Thymus (tissue), 11 donors: ENCODE results near the gene XXYLT1. TPM values are rescaled to one million over a fixed set of nuclear protein-coding genes. Genes with fewer than 3 reads are reported as not detected.
"Not testable (repeated sequence)": the region's sequence is repeated elsewhere in the genome, so short reads cannot be mapped to it uniquely, and the experiment has no call there.

ENCODE experiments used
- DNase-seq, 9 donors: peaks; one replicate each; pipeline ENCODE4 v3.0.0-alpha.2; 2013; ENCODE audit warnings: low spot score in 9 of 9, low read depth in 6 of 9, missing footprints in 1 of 9
- H3K27ac ChIP-seq, 2 donors: one replicate each; pipeline ENCODE4 v1.5.1; 2013; ENCODE audit warnings: control low read depth in 1 of 2, low read depth in 1 of 2, low read length in 1 of 2, mild to moderate bottlenecking in 1 of 2, moderate library complexity in 1 of 2
- H3K27me3 ChIP-seq, 2 donors: one replicate each; pipeline ENCODE4 v1.5.1; 2013; ENCODE audit warnings: low read length in 1 of 2; ENCODE audit not compliant: control insufficient read depth in 2 of 2, insufficient read depth in 1 of 2
- H3K36me3 ChIP-seq, 2 donors: one replicate each; pipeline ENCODE4 v1.5.1; 2013; ENCODE audit warnings: low read length in 1 of 2, mild to moderate bottlenecking in 1 of 2, moderate library complexity in 1 of 2; ENCODE audit not compliant: control insufficient read depth in 2 of 2, insufficient read depth in 2 of 2
- H3K4me1 ChIP-seq, 2 donors: one replicate each; pipeline ENCODE4 v1.5.1; 2013; ENCODE audit warnings: low read length in 2 of 2; ENCODE audit not compliant: control insufficient read depth in 2 of 2, insufficient read depth in 2 of 2
- H3K4me3 ChIP-seq, 2 donors: one replicate each; pipeline ENCODE4 v1.5.1; 2013; ENCODE audit warnings: low read length in 2 of 2, control low read depth in 1 of 2, mild to moderate bottlenecking in 1 of 2
- H3K9me3 ChIP-seq, 2 donors: one replicate each; pipeline ENCODE4 v1.5.1; 2013; ENCODE audit warnings: low read length in 1 of 2, mild to moderate bottlenecking in 1 of 2; ENCODE audit not compliant: control insufficient read depth in 2 of 2, insufficient read depth in 1 of 2
- WGBS: extraction: QIAGEN DNeasy Blood & Tissue Kit; methylation state at CpG from one replicate; pipeline ENCODE4 v1.1.7; 2013; 5-methylcytosine and 5-hydroxymethylcytosine counted together
- polyA plus RNA-seq: library from polyadenylated mRNA; stranded (reverse); fragments of 200-250 nt; gene quantifications from one replicate; pipeline ENCODE4 v1.2.3, GENCODE V29; 2013
- total RNA-seq: library from RNA; stranded (reverse); fragments of 120-200 nt; gene quantifications from one replicate; pipeline ENCODE4 v1.2.4, GENCODE V29; 2013
- donor health status: healthy.

XXYLT1 gene
- total and polyA plus RNA-seq, 2 donors = 5.8 to 12.3 TPM

- DNase-seq = no peak
- WGBS = 95% methylated on average over 22 of the region's 22 CpGs
- H3K9me3 ChIP-seq = no peaks in the 10 kb centered on the region
- H3K4me1 ChIP-seq = peaks cover 2 to 19% of the 10 kb centered on the region in 2 donors
- H3K27ac ChIP-seq = no peak overlapping the region
- no peaks in the 10 kb centered on the region for H3K27me3 ChIP-seq
- no peak overlapping the region for H3K4me3 ChIP-seq
- no peaks in the 10 kb centered on the region for H3K36me3 ChIP-seq
These were observed 211.3 kb downstream of the XXYLT1 start for GRCh38 chr3:195059471-195060216.

GRCh38 chr3:195059006-195059350 is 212.0 kb downstream of the XXYLT1 start:
- DNase-seq = no peak
- peaks cover 0 to 12% of the 10 kb centered on the region in 2 donors for H3K4me1 ChIP-seq
- no peaks in the 10 kb centered on the region for H3K27me3 ChIP-seq
- no peak overlapping the region for H3K27ac ChIP-seq
- no peaks in the 10 kb centered on the region for H3K36me3 ChIP-seq
- no peak overlapping the region for H3K4me3 ChIP-seq
- WGBS = 77% methylated on average over 13 of the region's 13 CpGs
- no peaks in the 10 kb centered on the region for H3K9me3 ChIP-seq

- WGBS = 92% methylated on average over 15 of the region's 15 CpGs
- Histone ChIP-seq H3K27ac (no peak overlapping the region), H3K36me3 (no peaks in the 10 kb centered on the region), H3K4me1 (peaks cover 0 to 7% of the 10 kb centered on the region in 2 donors), H3K4me3 (no peak overlapping the region), H3K9me3 (no peaks in the 10 kb centered on the region), H3K27me3 (no peaks in the 10 kb centered on the region)
- no peak for DNase-seq
These were observed 212.5 kb downstream of the XXYLT1 start for GRCh38 chr3:195058336-195059005.

- Histone ChIP-seq H3K9me3 (no peaks in the 10 kb centered on the region), H3K36me3 (no peaks in the 10 kb centered on the region), H3K27me3 (no peaks in the 10 kb centered on the region), H3K4me1 (peaks cover 0 to 4% of the 10 kb centered on the region in 2 donors), H3K4me3 (no peak overlapping the region), H3K27ac (no peak overlapping the region)
- 97% methylated on average over 7 of the region's 7 CpGs for WGBS
- DNase-seq = no peak
These were observed 213.2 kb downstream of the XXYLT1 start for GRCh38 chr3:195057716-195058115.

- Histone ChIP-seq H3K27ac (no peak overlapping the region), H3K9me3 (no peaks in the 10 kb centered on the region), H3K27me3 (no peaks in the 10 kb centered on the region), H3K4me3 (no peak overlapping the region), H3K4me1 (peaks cover 0 to 4% of the 10 kb centered on the region in 2 donors), H3K36me3 (no peaks in the 10 kb centered on the region)
- DNase-seq = no peak
- 95% methylated on average over 5 of the region's 5 CpGs for WGBS
These were observed 214.5 kb downstream of the XXYLT1 start for GRCh38 chr3:195056506-195056905.

GRCh38 chr3:195054311-195054710 is 216.6 kb downstream of the XXYLT1 start:
- H3K36me3 ChIP-seq = no peaks in the 10 kb centered on the region
- WGBS = 97% methylated on average over 6 of the region's 6 CpGs
- no peak for DNase-seq
- H3K27me3 ChIP-seq = no peaks in the 10 kb centered on the region
- H3K4me3 ChIP-seq = no peak overlapping the region
- H3K27ac ChIP-seq = no peak overlapping the region
- no peaks in the 10 kb centered on the region for H3K9me3 ChIP-seq
- peaks cover 0 to 3% of the 10 kb centered on the region in 2 donors for H3K4me1 ChIP-seq

GRCh38 chr3:195052939-195053338 is 218.0 kb downstream of the XXYLT1 start:
- no peaks in the 10 kb centered on the region for H3K9me3 ChIP-seq
- 88% methylated on average over 6 of the region's 6 CpGs for WGBS
- H3K27me3 ChIP-seq = no peaks in the 10 kb centered on the region
- no peak for DNase-seq
- H3K36me3 ChIP-seq = no peaks in the 10 kb centered on the region
- no peak overlapping the region for H3K4me3 ChIP-seq
- H3K4me1 ChIP-seq = peaks cover 0 to 2% of the 10 kb centered on the region in 2 donors
- H3K27ac ChIP-seq = no peak overlapping the region

GRCh38 chr3:195050296-195050695 is 220.7 kb downstream of the XXYLT1 start:
- H3K4me3 ChIP-seq, H3K27ac ChIP-seq, H3K36me3 ChIP-seq, H3K27me3 ChIP-seq, H3K4me1 ChIP-seq, H3K9me3 ChIP-seq, DNase-seq: not testable (repeated sequence)
- 96% methylated on average over 5 of the region's 5 CpGs for WGBS

- Histone ChIP-seq H3K27ac (no peak overlapping the region), H3K9me3 (no peaks in the 10 kb centered on the region), H3K4me3 (no peak overlapping the region), H3K36me3 (no peaks in the 10 kb centered on the region), H3K27me3 (peaks cover 0 to 2% of the 10 kb centered on the region in 2 donors), H3K4me1 (peaks cover 0 to 2% of the 10 kb centered on the region in 2 donors)
- 92% methylated on average over 16 of the region's 16 CpGs for WGBS
- no peak for DNase-seq
These were observed 222.7 kb downstream of the XXYLT1 start for GRCh38 chr3:195048059-195048905.
